HL-60 (cell line): ENCODE results near the gene GCNA.

ENCODE experiments used
- CTCF ChIP-seq: IDR thresholded peaks from one replicate; pipeline ENCODE4 v1.5.1; 2011; ENCODE audit warnings: low read length, control low read depth, inconsistent platforms; ENCODE audit not compliant: insufficient read depth
- GABPA ChIP-seq: IDR thresholded peaks from 2 replicates; pipeline ENCODE4 v1.6.1; 2012; ENCODE audit warnings: low read depth
- POLR2AphosphoS5 ChIP-seq: IDR thresholded peaks from 2 replicates; pipeline ENCODE4 v1.6.1; 2012; ENCODE audit warnings: low read depth
- REST ChIP-seq: IDR thresholded peaks from 2 replicates; pipeline ENCODE4 v1.6.1; 2012; ENCODE audit warnings: low read depth; ENCODE audit not compliant: insufficient replicate concordance

GRCh38 chrX:71657267-71657666 lies 79.0 kb downstream of the GCNA start:
- TF ChIP-seq CTCF: no peak
- no peak for TF ChIP-seq POLR2AphosphoS5
- TF ChIP-seq GABPA: no peak
- TF ChIP-seq REST: no peak
